Endothelial cell of umbilical vein (primary cell): ENCODE measurements around the gene SORL1. TPM values are rescaled to one million over a fixed set of nuclear protein-coding genes. Genes with fewer than 3 reads are reported as not detected.

ENCODE experiments used
- BruUV-seq: library from RNA; stranded (reverse); fragments of 400-500 nt; replicated peaks from 2 replicates; lab custom pipeline; 2021; lab: Mats Ljungman, UMichigan
- CTCF ChIA-PET: fragments of 300-600, 350-600 bp; sonication (Branson Sonifier 250); formaldehyde crosslinking; loops from one replicate; lab custom pipeline; 2021; ENCODE audit warnings: antibody characterized with exemption, inconsistent platforms; lab: Charles Lee
- POLR2A ChIA-PET: fragments of 300-600, 350-600 bp; sonication (Branson Sonifier 250); formaldehyde crosslinking; loops from one replicate; lab custom pipeline; 2021; ENCODE audit warnings: antibody characterized with exemption, inconsistent platforms; lab: Charles Lee
- DNase-seq: peaks from one replicate; pipeline ENCODE4 v3.0.0-alpha.2; 2011; ENCODE audit warnings: low read depth, low spot score
- FAIRE-seq: peaks from 2 replicates; lab custom pipeline; 2011; peaks lifted over from hg19 to GRCh38; lab: Jason Lieb, UNC
- H2AFZ ChIP-seq: 2 replicates; pipeline ENCODE4 v1.6.0; 2012; ENCODE audit warnings: low read depth, low read length, control low read depth, inconsistent platforms
- H3K27ac ChIP-seq: 2 replicates; pipeline ENCODE4 v1.5.1; 2011; ENCODE audit warnings: low read depth, mild to moderate bottlenecking, control low read depth, low read length, moderate library complexity; ENCODE audit not compliant: insufficient read depth
- H3K27me3 ChIP-seq, 2 experiments: 2 replicates each; pipeline versions ENCODE4 v1.6.0 to v1.6.1; 2011; ENCODE audit warnings: low read length in 2 of 2, mixed read lengths in 1 of 2; ENCODE audit not compliant: control insufficient read depth in 2 of 2, insufficient read depth in 2 of 2
- H3K36me3 ChIP-seq, 2 experiments: 2 replicates in 1 of 2; 3 replicates in 1 of 2; pipeline ENCODE4 v1.5.1; 2011; ENCODE audit warnings: low read length in 2 of 2, mild to moderate bottlenecking in 1 of 2, moderate library complexity in 1 of 2; ENCODE audit not compliant: control insufficient read depth in 2 of 2, insufficient read depth in 2 of 2; ENCODE audit errors: extremely low read depth in 1 of 2
- H3K4me1 ChIP-seq: 3 replicates; pipeline ENCODE4 v1.5.1; 2011; ENCODE audit warnings: mild to moderate bottlenecking, low read length; ENCODE audit not compliant: control insufficient read depth, insufficient read depth; ENCODE audit errors: extremely low read depth
- H3K4me2 ChIP-seq: 2 replicates; pipeline ENCODE4 v1.6.1; 2011; ENCODE audit warnings: low read length, control low read depth, mixed read lengths; ENCODE audit not compliant: insufficient read depth
- H3K4me3 ChIP-seq, 3 experiments: fragments of 200-600 bp in 1 of 3; sonication (generic), shearing (Covaris generic) in 1 of 3; replicated peaks in 1 of 3; 2 replicates each; pipeline ENCODE4 v1.5.1; 2011 to 2016; ENCODE audit warnings: control low read depth in 3 of 3, low read length in 3 of 3, mild to moderate bottlenecking in 2 of 3, inconsistent platforms in 1 of 3, low read depth in 1 of 3, moderate library complexity in 1 of 3; ENCODE audit not compliant: insufficient read depth in 1 of 3
- H3K79me2 ChIP-seq: 2 replicates; pipeline ENCODE4 v1.6.0; 2012; ENCODE audit warnings: low read length, inconsistent platforms; ENCODE audit not compliant: control insufficient read depth, insufficient read depth
- H3K9ac ChIP-seq: replicated peaks from 2 replicates; pipeline ENCODE3; 2011; ENCODE audit warnings: low read length, control low read depth; ENCODE audit not compliant: insufficient read depth; ENCODE audit errors: extremely low read depth
- H3K9me1 ChIP-seq: replicated peaks from 3 replicates; pipeline ENCODE4 v1.6.0; 2011; ENCODE audit warnings: mild to moderate bottlenecking, low read length; ENCODE audit not compliant: control insufficient read depth, insufficient read depth; ENCODE audit errors: extremely low read depth
- H3K9me3 ChIP-seq: replicated peaks from 2 replicates; pipeline ENCODE4 v1.5.1; 2012; ENCODE audit warnings: low read length, inconsistent platforms; ENCODE audit not compliant: control insufficient read depth, insufficient read depth
- H4K20me1 ChIP-seq: replicated peaks from 2 replicates; pipeline ENCODE3; 2011; ENCODE audit warnings: mild to moderate bottlenecking, low read length; ENCODE audit not compliant: control insufficient read depth, insufficient read depth; ENCODE audit errors: extremely low read depth
- EZH2 ChIP-seq: IDR thresholded peaks from 2 replicates; pipeline ENCODE4 v1.6.1; 2012; ENCODE audit warnings: borderline replicate concordance, low read depth, mild to moderate bottlenecking, moderate library complexity, low read length, inconsistent platforms; ENCODE audit not compliant: severe bottlenecking
- FOS ChIP-seq: IDR thresholded peaks from 2 replicates; pipeline ENCODE4 v1.6.1; 2011; ENCODE audit warnings: mild to moderate bottlenecking, low read length, moderate library complexity, borderline replicate concordance; ENCODE audit not compliant: insufficient read depth
- GATA2 ChIP-seq: IDR thresholded peaks from 2 replicates; pipeline ENCODE4 v1.7.0; 2011; ENCODE audit warnings: low read depth, mild to moderate bottlenecking, moderate library complexity, mixed read lengths, low read length; ENCODE audit not compliant: insufficient read length, insufficient read depth
- JUN ChIP-seq: IDR thresholded peaks from 2 replicates; pipeline ENCODE4 v1.6.1; 2011; ENCODE audit warnings: borderline replicate concordance, low read depth; ENCODE audit not compliant: insufficient read length, insufficient read depth
- MYC ChIP-seq: IDR thresholded peaks from one replicate; pipeline ENCODE4 v1.6.1; 2011; ENCODE audit warnings: mild to moderate bottlenecking, low read depth, low read length
- POLR2A ChIP-seq: IDR thresholded peaks from 2 replicates; pipeline ENCODE4 v1.6.1; 2012; ENCODE audit warnings: low read depth, mild to moderate bottlenecking, control low read depth, low read length
- POLR2AphosphoS5 ChIP-seq: IDR thresholded peaks from 2 replicates; pipeline ENCODE4 v1.6.1; 2012; ENCODE audit warnings: low read depth, mild to moderate bottlenecking, control low read depth, low read length, moderate library complexity; ENCODE audit not compliant: insufficient read depth
- dilution Hi-C: fragments of 300-500 bp; cut with MboI; formaldehyde crosslinking; loops from one replicate; pipeline ENCODE4 v1.15.0; 2019; ENCODE audit warnings: low sequenced_read_pairs; ENCODE audit not compliant: extremely low pct_ligation_motif_present
- intact Hi-C: fragments of 100-400 bp; cut with micrococcal nuclease; formaldehyde crosslinking; loops from one replicate; pipeline ENCODE4 v1.10.0; 2022
- polyA plus RNA-seq, 4 experiments: library from polyadenylated mRNA; depleted of rRNA in 3 of 4; stranded (reverse) in 3 of 4; unstranded in 1 of 4; fragments of >200 nt; gene quantifications; 2 replicates each; pipeline versions ENCODE4 v1.2.1 to v1.2.3, GENCODE V29; 2011 to 2012; ENCODE audit warnings: missing spikeins in 1 of 4
- total RNA-seq: library from RNA; stranded (reverse); gene quantifications from 2 replicates; pipeline ENCODE4 v1.2.3, GENCODE V29; 2021
- TF ChIP-seq, protein P1 (sequence below): IDR thresholded peaks from 2 replicates; pipeline ENCODE4 v1.6.1; 2011; ENCODE audit not compliant: insufficient read depth, insufficient read length
- TF ChIP-seq, protein P2 (sequence below), 2 donors: IDR thresholded peaks; 1 replicate in 1 of 2; 2 replicates in 1 of 2; pipeline ENCODE4 v1.5.1; 2011; ENCODE audit warnings: low read length in 2 of 2, mild to moderate bottlenecking in 2 of 2, moderate library complexity in 2 of 2, control low read depth in 1 of 2, inconsistent platforms in 1 of 2, low read depth in 1 of 2; ENCODE audit not compliant: insufficient read depth in 1 of 2; ENCODE audit errors: extremely low read depth in 1 of 2

The SORL1 gene
- total and polyA plus RNA-seq, 2 donors (not counting 3 experiments of a cell fraction or from before 2014, with no cell fraction given) = 0.17 to 0.31 TPM

DNA sequence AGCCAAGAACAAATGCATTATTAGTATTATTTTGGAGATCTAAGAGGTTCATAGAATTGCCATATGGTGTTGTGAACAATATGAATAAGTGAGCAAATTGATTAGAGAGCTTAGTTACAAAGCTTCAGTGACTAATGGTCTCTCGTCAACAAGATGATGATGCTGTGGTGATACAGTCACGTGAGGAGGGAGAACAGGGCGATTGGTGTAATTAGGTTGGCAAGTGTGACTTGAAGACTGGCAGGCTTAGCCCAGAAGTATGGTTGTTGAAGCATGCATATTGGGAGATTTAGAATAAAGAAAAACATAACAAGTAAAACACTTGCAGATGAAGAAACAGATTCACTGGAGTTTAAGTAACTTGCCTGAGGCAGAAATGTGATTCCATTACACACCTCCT is 101.3 kb downstream of the SORL1 start:
- no peak overlapping the region for H2AFZ ChIP-seq
- dilution Hi-C loops = no loop called here
- no peaks in the 10 kb centered on the region for H3K36me3 ChIP-seq
- TF ChIP-seq EZH2 (no peak), FOS (no peak), GATA2 (no peak), POLR2A (no peak), JUN (no peak), MYC (no peak), POLR2AphosphoS5 (no peak)
- TF ChIP-seq, protein P1, sequence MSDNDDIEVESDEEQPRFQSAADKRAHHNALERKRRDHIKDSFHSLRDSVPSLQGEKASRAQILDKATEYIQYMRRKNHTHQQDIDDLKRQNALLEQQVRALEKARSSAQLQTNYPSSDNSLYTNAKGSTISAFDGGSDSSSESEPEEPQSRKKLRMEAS = no peak
- TF ChIP-seq, protein P2, sequence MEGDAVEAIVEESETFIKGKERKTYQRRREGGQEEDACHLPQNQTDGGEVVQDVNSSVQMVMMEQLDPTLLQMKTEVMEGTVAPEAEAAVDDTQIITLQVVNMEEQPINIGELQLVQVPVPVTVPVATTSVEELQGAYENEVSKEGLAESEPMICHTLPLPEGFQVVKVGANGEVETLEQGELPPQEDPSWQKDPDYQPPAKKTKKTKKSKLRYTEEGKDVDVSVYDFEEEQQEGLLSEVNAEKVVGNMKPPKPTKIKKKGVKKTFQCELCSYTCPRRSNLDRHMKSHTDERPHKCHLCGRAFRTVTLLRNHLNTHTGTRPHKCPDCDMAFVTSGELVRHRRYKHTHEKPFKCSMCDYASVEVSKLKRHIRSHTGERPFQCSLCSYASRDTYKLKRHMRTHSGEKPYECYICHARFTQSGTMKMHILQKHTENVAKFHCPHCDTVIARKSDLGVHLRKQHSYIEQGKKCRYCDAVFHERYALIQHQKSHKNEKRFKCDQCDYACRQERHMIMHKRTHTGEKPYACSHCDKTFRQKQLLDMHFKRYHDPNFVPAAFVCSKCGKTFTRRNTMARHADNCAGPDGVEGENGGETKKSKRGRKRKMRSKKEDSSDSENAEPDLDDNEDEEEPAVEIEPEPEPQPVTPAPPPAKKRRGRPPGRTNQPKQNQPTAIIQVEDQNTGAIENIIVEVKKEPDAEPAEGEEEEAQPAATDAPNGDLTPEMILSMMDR (IDR thresholded peaks at IDR 0.05; ENCODE audit: extremely low read depth in 1 of 2, insufficient read depth in 1 of 2, low read depth in 1 of 2, low read length in 2 of 2) = no peak
- CTCF ChIA-PET = no interaction called here
- H3K27ac ChIP-seq = no peak overlapping the region
- no peaks in the 10 kb centered on the region for H3K4me1 ChIP-seq
- H3K9me1 ChIP-seq = no peaks in the 10 kb centered on the region
- BruUV-seq = no TSS peak
- no peaks in the 10 kb centered on the region for H3K27me3 ChIP-seq
- no peaks in the 10 kb centered on the region for H4K20me1 ChIP-seq
- no peak for FAIRE-seq
- H3K9me3 ChIP-seq = no peaks in the 10 kb centered on the region
- no peak overlapping the region for H3K4me2 ChIP-seq
- intact Hi-C loops = no loop called here
- no peak overlapping the region for H3K9ac ChIP-seq
- POLR2A ChIA-PET = no interaction called here
- DNase-seq = no peak
- no peak overlapping the region for H3K4me3 ChIP-seq
- H3K79me2 ChIP-seq = no peaks in the 10 kb centered on the region
